ENCODE data around the gene CCDC141.
"Not testable (repeated sequence)": the region's sequence is repeated elsewhere in the genome, so short reads cannot be mapped to it uniquely, and the experiment has no call there.

Gene CCDC141

GRCh38 chr2:179049203-179049545 is 763 bp downstream of the CCDC141 start:
- TF ChIP-seq SNAI2 (CRISPR knock-in tag; IDR thresholded peaks at IDR 0.05) (no peak), OSR1 (CRISPR knock-in tag; IDR thresholded peaks at IDR 0.05) (no peak), ZNF565 (CRISPR knock-in tag; conservative IDR thresholded peaks at IDR 0.05; ENCODE audit: low read depth) (no peak), GLIS3 (CRISPR knock-in tag; IDR thresholded peaks at IDR 0.05) (no peak), ESRRG (CRISPR knock-in tag; IDR thresholded peaks at IDR 0.05) (no peak), ZFP3 (CRISPR knock-in tag; IDR thresholded peaks at IDR 0.05) (no peak), ISL1 (CRISPR knock-in tag; IDR thresholded peaks at IDR 0.05) (no peak), ZNF8 (CRISPR knock-in tag; IDR thresholded peaks at IDR 0.05) (no peak), RARB (CRISPR knock-in tag; IDR thresholded peaks at IDR 0.05) (no peak), ZFP30 (CRISPR knock-in tag; IDR thresholded peaks at IDR 0.05) (no peak)
- no peak for ATAC-seq

DNA sequence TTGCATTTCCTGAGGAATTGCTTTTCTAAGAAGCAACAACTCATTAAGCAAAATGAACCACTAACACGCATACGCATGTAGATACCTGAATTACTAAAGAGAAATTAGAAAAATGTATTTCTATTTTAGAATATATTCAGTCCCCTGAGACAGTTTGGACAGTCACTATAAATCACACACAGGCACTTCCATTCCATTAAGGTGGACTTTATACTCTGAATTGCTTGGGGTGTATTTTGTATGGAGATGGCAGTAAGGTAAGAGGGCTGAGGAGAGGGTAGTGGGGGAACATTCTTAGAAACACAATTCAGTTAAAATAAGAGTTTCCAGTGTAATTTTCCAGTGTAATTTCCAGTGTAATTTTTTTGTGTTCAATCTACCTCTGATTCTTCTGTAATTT is 1.8 kb downstream of the CCDC141 start:
- ATAC-seq: no peak
- TF ChIP-seq CSDC2 (CRISPR knock-in tag; IDR thresholded peaks at IDR 0.05): no peak
- no peak for TF ChIP-seq TSHZ2 (CRISPR knock-in tag; IDR thresholded peaks at IDR 0.05)
- TF ChIP-seq TOX (CRISPR knock-in tag; IDR thresholded peaks at IDR 0.05; ENCODE audit: borderline replicate concordance): no peak
- no peak for TF ChIP-seq ZNF8 (CRISPR knock-in tag; IDR thresholded peaks at IDR 0.05)
- TF ChIP-seq SNAI2 (CRISPR knock-in tag; IDR thresholded peaks at IDR 0.05): no peak
- TF ChIP-seq PPARA (CRISPR knock-in tag; IDR thresholded peaks at IDR 0.05; ENCODE audit: borderline replicate concordance): no peak
- TF ChIP-seq BACH2 (CRISPR knock-in tag; IDR thresholded peaks at IDR 0.05; ENCODE audit: borderline replicate concordance): no peak
- TF ChIP-seq ZNF565 (CRISPR knock-in tag; conservative IDR thresholded peaks at IDR 0.05; ENCODE audit: low read depth): no peak
- TF ChIP-seq ZFP3 (CRISPR knock-in tag; IDR thresholded peaks at IDR 0.05): no peak
- TF ChIP-seq OSR1 (CRISPR knock-in tag; IDR thresholded peaks at IDR 0.05): no peak

GRCh38 chr2:179045602-179046001 is 4.3 kb downstream of the CCDC141 start:
- not testable (repeated sequence) for ATAC-seq

- no peak for ATAC-seq
These were observed 5.4 kb downstream of the CCDC141 start for GRCh38 chr2:179044500-179044899.

DNA sequence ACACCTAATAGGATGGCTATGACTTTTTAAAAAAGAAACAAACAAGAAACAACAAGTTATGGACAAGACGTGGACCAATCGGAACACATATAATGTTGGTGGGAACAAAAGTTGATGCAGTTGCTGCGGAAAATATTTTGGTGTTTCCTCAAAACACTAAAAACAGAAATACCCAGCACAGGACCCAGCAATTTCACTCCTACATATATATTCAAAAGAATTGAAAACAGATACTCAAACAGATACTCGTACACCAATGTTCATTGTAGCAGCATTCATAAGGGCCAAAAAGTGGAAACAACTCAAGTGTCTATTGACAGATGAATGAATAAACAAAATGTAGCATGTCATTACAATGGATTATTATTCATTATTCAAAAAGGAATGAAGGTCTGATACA is 12.1 kb downstream of the CCDC141 start:
- ATAC-seq: no peak
- TF ChIP-seq ISL1 (CRISPR knock-in tag; IDR thresholded peaks at IDR 0.05) (no peak), ARNTL (CRISPR knock-in tag; IDR thresholded peaks at IDR 0.05; ENCODE audit: borderline replicate concordance, low read depth) (no peak), CSDC2 (CRISPR knock-in tag; IDR thresholded peaks at IDR 0.05) (no peak), ZFP3 (CRISPR knock-in tag; IDR thresholded peaks at IDR 0.05) (no peak), PATZ1 (CRISPR knock-in tag; IDR thresholded peaks at IDR 0.05; ENCODE audit: borderline replicate concordance) (no peak), TOX (CRISPR knock-in tag; IDR thresholded peaks at IDR 0.05; ENCODE audit: borderline replicate concordance) (no peak)

More at GRCh38 chr2:179044500-179044899, 5.4 kb downstream of the CCDC141 start:
- TF ChIP-seq ARNTL (CRISPR knock-in tag; IDR thresholded peaks at IDR 0.05; ENCODE audit: borderline replicate concordance, low read depth) (no peak), SNAI2 (CRISPR knock-in tag; IDR thresholded peaks at IDR 0.05) (no peak), ESRRG (CRISPR knock-in tag; IDR thresholded peaks at IDR 0.05) (no peak)
- TF ChIP-seq, protein P1, sequence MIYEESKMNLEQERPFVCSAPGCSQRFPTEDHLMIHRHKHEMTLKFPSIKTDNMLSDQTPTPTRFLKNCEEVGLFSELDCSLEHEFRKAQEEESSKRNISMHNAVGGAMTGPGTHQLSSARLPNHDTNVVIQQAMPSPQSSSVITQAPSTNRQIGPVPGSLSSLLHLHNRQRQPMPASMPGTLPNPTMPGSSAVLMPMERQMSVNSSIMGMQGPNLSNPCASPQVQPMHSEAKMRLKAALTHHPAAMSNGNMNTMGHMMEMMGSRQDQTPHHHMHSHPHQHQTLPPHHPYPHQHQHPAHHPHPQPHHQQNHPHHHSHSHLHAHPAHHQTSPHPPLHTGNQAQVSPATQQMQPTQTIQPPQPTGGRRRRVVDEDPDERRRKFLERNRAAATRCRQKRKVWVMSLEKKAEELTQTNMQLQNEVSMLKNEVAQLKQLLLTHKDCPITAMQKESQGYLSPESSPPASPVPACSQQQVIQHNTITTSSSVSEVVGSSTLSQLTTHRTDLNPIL (CRISPR knock-in tag; IDR thresholded peaks at IDR 0.05; ENCODE audit: low read depth): no peak

- no peak for ATAC-seq
These were observed 13.5 kb downstream of the CCDC141 start for GRCh38 chr2:179036353-179036905.

More at GRCh38 chr2:179036353-179036905, 13.5 kb downstream of the CCDC141 start:
- TF ChIP-seq, protein P2, sequence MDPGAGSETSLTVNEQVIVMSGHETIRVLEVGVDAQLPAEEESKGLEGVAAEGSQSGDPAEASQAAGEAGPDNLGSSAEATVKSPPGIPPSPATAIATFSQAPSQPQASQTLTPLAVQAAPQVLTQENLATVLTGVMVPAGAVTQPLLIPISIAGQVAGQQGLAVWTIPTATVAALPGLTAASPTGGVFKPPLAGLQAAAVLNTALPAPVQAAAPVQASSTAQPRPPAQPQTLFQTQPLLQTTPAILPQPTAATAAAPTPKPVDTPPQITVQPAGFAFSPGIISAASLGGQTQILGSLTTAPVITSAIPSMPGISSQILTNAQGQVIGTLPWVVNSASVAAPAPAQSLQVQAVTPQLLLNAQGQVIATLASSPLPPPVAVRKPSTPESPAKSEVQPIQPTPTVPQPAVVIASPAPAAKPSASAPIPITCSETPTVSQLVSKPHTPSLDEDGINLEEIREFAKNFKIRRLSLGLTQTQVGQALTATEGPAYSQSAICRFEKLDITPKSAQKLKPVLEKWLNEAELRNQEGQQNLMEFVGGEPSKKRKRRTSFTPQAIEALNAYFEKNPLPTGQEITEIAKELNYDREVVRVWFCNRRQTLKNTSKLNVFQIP (CRISPR knock-in tag; IDR thresholded peaks at IDR 0.05; ENCODE audit: borderline replicate concordance, low read depth): no peak
- TF ChIP-seq ZC3H10 (CRISPR knock-in tag; IDR thresholded peaks at IDR 0.05) (no peak), RARB (CRISPR knock-in tag; IDR thresholded peaks at IDR 0.05) (no peak), PATZ1 (CRISPR knock-in tag; IDR thresholded peaks at IDR 0.05; ENCODE audit: borderline replicate concordance) (no peak)
